ENCODE results near the gene GREB1L.
A peak's percentile ranks its signal among the peaks of the same experiment; 100 is the strongest.
"Not testable (repeated sequence)": the region's sequence is repeated elsewhere in the genome, so short reads cannot be mapped to it uniquely, and the experiment has no call there.

Gene GREB1L

GRCh38 chr18:21242141-21242779, at the start of gene GREB1L:
TSS of gene GREB1L (plus strand) at chr18:21242232. CDS start at chr18:21383519, 141,287 bp downstream.
- DNase-seq (ENCODE audit: low read depth in 3 of 3) = peak; percentile 3 to 26 (median 8)

DNA sequence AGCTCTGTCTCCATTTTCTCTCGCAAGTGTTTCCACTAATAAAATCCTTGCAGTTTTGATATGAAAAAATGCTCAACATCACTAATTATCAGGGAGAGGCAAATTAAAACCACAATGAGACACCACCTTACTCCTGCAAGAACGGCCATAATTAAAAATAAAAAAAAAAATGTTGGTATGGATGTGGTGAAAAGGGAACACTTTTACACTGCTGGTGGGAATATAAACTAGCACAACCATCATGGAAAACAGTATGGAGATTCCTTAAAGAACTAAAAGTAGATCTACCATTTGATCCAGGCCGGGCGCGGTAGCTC, 49.8 kb upstream of the GREB1L start:
- DNase-seq (ENCODE audit: low read depth in 3 of 3) = no peak

DNA sequence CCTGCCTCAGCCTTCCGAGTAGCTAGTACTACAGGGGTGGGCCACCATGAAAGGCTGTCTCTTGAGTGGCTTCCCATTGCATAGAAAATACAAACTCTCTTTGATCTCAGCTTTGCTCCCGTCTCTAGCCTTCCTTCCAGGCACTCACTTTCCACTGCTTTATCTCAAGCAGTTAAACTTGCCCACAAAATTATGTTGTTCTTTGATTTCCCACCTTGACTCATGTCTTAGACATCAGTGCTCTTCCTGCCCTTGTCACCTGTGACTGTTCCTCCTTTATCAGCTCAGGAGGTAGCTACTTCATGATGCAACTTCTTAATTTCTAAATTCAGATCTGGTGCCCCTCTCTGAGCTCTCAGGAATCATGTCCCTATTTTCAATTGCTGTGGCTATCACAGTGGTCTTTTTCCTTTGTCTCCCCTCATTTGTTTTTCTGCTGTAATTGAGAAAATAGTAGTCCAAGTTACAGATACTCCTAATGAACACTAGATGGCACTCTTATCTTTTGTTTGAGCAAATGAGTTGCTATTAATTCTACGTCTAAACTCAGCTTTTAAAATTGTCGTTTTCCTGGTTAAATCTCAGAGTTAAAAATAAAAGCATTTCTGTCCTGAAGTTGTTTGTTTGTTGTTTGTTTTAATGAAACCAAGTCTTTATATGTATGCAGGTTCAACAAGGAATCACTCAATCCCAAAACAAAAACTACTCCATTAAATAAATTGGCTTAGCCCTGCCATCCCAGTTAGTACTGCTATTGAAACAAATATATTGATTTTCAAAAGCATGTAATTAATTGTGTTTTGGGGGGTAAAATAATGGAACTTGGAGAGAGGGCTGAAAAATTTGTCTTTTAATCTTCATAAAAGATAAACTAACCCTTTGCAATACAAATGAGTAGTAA, 46.9 kb upstream of the GREB1L start:
- DNase-seq (ENCODE audit: low read depth in 3 of 3) = no peak

DNA sequence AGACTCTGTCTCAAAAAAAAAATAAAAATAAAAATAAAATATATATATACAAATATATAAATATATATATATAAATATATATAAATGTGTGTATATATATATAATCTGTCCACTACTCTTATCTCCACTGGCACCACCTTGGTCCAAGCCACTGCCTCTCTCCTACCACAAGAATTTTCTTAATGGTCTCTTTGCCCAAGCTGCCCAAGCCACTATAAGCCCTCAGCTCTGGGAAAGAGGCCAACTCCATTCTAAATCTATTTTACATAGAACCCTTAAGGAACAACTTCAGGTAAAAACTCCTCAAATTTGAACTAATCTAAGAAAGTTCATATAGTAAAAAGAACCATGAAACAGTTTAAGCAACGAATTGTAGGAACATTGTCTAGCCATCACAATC, 45.6 kb upstream of the GREB1L start:
- DNase-seq (ENCODE audit: low read depth in 3 of 3) = no peak

DNA sequence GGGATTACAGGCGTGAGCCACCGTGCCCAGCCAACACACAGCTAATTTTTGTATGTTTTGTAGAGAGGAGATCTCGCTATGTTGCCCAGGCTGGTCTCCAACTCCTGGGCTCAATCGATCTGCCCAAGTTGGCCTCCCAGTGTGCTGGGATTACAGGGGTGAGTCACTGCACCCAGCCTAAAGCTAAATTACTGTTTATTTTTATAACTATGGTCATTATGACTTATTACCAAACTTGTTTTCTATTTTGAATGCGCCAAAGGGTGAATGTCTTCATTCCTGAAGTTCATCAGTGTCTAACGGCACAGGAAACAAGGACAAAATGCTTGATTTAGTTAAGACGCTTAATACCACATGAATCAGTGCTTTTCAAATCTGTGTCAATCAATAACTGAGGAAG, 38.9 kb upstream of the GREB1L start:
- DNase-seq (ENCODE audit: low read depth in 3 of 3) = no peak

DNA sequence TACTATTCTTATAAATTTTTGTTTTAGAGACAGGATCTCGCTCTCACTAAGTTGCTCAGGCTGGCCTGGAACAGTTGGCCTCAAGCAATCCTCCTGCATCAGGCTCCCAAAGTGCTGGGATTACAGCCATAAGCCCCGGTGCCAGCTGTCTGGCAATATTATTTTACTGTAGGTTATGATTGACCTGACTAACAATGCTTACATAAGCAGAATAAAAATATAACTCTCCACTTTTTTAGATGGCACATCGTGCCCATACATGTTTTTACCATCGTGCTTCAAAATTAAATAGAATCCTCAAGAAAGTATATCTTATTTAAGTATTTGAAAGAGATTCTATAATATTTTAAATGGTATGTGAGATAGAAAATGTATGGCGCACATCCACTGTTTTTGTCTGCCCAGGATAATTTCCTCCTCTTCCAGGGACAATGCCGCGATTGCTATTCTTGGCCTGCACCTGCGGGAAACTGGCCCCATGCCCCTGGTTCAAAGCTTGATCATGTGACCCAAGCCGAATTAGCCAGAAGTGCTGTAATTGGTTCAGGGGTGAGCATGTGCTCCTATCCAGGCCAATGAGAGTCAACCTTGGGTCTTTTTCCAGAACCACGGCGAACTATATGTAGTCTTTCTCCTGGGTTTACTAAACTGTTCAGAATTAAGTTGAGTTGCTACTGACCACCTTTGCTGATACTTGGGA, 38.3 kb upstream of the GREB1L start:
- no peak for DNase-seq (ENCODE audit: low read depth in 3 of 3)

GRCh38 chr18:21205695-21206094, 36.3 kb upstream of the GREB1L start:
- no peak for DNase-seq (ENCODE audit: low read depth in 3 of 3)

- DNase-seq (ENCODE audit: low read depth in 3 of 3) = no peak
Observed at GRCh38 chr18:21210278-21210677, 31.8 kb upstream of the GREB1L start.

- DNase-seq (ENCODE audit: low read depth in 3 of 3) = no peak
Observed at GRCh38 chr18:21210784-21211183, 31.2 kb upstream of the GREB1L start.

- DNase-seq (ENCODE audit: low read depth in 3 of 3) = not testable (repeated sequence)
Observed at GRCh38 chr18:21214409-21214808, 27.6 kb upstream of the GREB1L start.

DNA sequence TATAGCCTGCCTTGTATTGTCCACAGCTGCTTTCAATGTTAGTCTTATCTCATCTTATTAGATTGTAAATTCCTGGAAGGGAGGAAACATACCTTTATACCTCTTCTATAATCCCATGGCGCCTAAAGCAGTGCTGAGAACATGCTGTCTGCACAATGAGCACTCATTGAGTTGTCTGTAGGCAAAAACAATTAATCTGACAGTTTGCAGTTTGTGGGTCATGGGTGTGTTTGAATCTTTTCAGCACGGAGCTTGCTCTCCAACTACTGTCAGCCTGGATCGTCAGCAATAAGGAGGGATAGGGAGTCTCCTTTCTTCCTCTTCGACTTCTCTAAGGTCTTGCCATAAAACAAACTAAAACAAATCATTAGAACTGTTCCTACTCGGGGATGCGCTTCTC, 26.5 kb upstream of the GREB1L start:
- no peak for DNase-seq (ENCODE audit: low read depth in 3 of 3)

DNA sequence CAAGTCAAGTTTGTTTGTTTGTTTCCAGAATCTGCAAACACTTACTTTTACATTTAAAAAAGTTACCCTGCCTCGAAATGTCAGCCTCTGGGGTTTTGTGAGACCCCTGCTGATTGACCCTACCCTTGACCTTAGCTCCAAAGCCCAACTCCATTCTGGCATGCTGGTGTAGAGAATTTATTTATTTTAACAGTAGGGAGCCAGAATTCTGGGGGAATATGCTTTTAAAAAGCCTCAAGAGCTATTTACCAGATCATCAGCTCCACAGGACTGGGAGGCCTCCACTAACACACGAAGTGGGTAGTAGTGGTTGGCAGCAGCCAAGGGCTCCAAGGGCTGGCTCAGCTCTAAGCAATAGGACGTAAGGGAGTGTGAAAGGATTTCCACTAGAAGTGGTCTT, 23.2 kb upstream of the GREB1L start:
- no peak for DNase-seq (ENCODE audit: low read depth in 3 of 3)

- no peak for DNase-seq (ENCODE audit: low read depth in 3 of 3)
Observed at GRCh38 chr18:21230436-21230835, 11.6 kb upstream of the GREB1L start.

- no peak for DNase-seq (ENCODE audit: low read depth in 3 of 3)
Observed at GRCh38 chr18:21241301-21242048, 557 bp upstream of the GREB1L start.

- DNase-seq (ENCODE audit: low read depth in 3 of 3) = no peak
Observed at GRCh38 chr18:21242780-21243401, 859 bp downstream of the GREB1L start.

- DNase-seq (ENCODE audit: low read depth in 3 of 3) = no peak
Observed at GRCh38 chr18:21254576-21254975, 12.5 kb downstream of the GREB1L start.

- no peak for DNase-seq (ENCODE audit: low read depth in 3 of 3)
Observed at GRCh38 chr18:21255211-21255610, 13.2 kb downstream of the GREB1L start.

GRCh38 chr18:21257386-21257785, 15.4 kb downstream of the GREB1L start:
- DNase-seq (ENCODE audit: low read depth in 3 of 3) = no peak

DNA sequence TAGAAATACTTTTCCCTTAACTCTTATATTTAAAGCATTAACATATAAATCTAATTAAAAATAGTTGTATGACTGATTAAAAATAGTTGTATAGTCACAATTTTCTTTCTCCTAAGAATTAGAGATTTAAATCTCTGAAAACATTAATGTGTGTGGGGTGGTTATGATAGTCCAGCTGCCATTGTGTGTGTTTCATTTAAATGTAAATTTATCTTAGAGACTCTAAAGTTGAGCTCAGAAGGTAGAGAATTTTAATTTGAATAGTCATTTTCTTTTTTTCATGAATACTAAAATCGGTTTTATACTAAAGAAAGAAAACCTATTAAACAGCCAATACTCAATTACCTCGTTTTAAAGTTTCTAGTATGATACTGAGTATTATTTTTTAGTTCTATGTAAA, 18.6 kb downstream of the GREB1L start:
- no peak for DNase-seq (ENCODE audit: low read depth in 3 of 3)

- DNase-seq (ENCODE audit: low read depth in 3 of 3) = no peak
Observed at GRCh38 chr18:21261352-21261751, 19.3 kb downstream of the GREB1L start.

GRCh38 chr18:21262244-21262643, 20.2 kb downstream of the GREB1L start:
- DNase-seq (ENCODE audit: low read depth in 3 of 3) = no peak

GRCh38 chr18:21262979-21263378, 20.9 kb downstream of the GREB1L start:
- no peak for DNase-seq (ENCODE audit: low read depth in 3 of 3)
